Effector CD8-positive, alpha-beta T cell (primary cell): Measurements from ENCODE around the gene DDX31.

ENCODE experiments used
- DNase-seq: peaks from one replicate; lab custom pipeline; 2025; lab: John Stamatoyannopoulos, UW

Gene DDX31

GRCh38 chr9:132637351-132637750, 32.4 kb downstream of the DDX31 start:
- no peak for DNase-seq

GRCh38 chr9:132634327-132634726, 35.5 kb downstream of the DDX31 start:
- DNase-seq, result no peak

- DNase-seq, result no peak
Measured at GRCh38 chr9:132632413-132633129, 37.2 kb downstream of the DDX31 start.

GRCh38 chr9:132631685-132632084, 38.1 kb downstream of the DDX31 start:
- no peak for DNase-seq

GRCh38 chr9:132631280-132631679, 38.5 kb downstream of the DDX31 start:
- no peak for DNase-seq

- no peak for DNase-seq
Measured at GRCh38 chr9:132630811-132631210, 39.0 kb downstream of the DDX31 start.

- no peak for DNase-seq
Measured at GRCh38 chr9:132630116-132630515, 39.7 kb downstream of the DDX31 start.

GRCh38 chr9:132628746-132629145, 41.0 kb downstream of the DDX31 start:
- DNase-seq, result no peak

GRCh38 chr9:132627594-132627993, 42.2 kb downstream of the DDX31 start:
- no peak for DNase-seq

GRCh38 chr9:132627106-132627505, 42.7 kb downstream of the DDX31 start:
- DNase-seq, result no peak

GRCh38 chr9:132626285-132626684, 43.5 kb downstream of the DDX31 start:
- no peak for DNase-seq

GRCh38 chr9:132622159-132622558, 47.6 kb downstream of the DDX31 start:
- DNase-seq, result no peak

GRCh38 chr9:132616725-132617124, 53.1 kb downstream of the DDX31 start:
- no peak for DNase-seq

- DNase-seq, result no peak
Measured at GRCh38 chr9:132615774-132616173, 54.0 kb downstream of the DDX31 start.

- no peak for DNase-seq
Measured at GRCh38 chr9:132614324-132614723, 55.5 kb downstream of the DDX31 start.

GRCh38 chr9:132610661-132611060, 59.1 kb downstream of the DDX31 start:
- no peak for DNase-seq

GRCh38 chr9:132609829-132610228, 60.0 kb downstream of the DDX31 start:
- no peak for DNase-seq

- DNase-seq, result no peak
Measured at GRCh38 chr9:132609184-132609583, 60.6 kb downstream of the DDX31 start.

- no peak for DNase-seq
Measured at GRCh38 chr9:132606066-132606465, 63.7 kb downstream of the DDX31 start.

- DNase-seq, result no peak
Measured at GRCh38 chr9:132605387-132605786, 64.4 kb downstream of the DDX31 start.

- no peak for DNase-seq
Measured at GRCh38 chr9:132602207-132602606, 67.6 kb downstream of the DDX31 start.

- DNase-seq, result no peak
Measured at GRCh38 chr9:132600326-132600984, 69.3 kb downstream of the DDX31 start.

GRCh38 chr9:132597073-132597775, 72.6 kb downstream of the DDX31 start:
- DNase-seq, result no peak
